ENCODE results near the gene PGA3. TPM values are rescaled to one million over a fixed set of nuclear protein-coding genes. Genes with fewer than 3 reads are reported as not detected.

The PGA3 gene
- total RNA-seq, 2 donors from 2014 or later = 0.33 to 0.55 TPM

DNA sequence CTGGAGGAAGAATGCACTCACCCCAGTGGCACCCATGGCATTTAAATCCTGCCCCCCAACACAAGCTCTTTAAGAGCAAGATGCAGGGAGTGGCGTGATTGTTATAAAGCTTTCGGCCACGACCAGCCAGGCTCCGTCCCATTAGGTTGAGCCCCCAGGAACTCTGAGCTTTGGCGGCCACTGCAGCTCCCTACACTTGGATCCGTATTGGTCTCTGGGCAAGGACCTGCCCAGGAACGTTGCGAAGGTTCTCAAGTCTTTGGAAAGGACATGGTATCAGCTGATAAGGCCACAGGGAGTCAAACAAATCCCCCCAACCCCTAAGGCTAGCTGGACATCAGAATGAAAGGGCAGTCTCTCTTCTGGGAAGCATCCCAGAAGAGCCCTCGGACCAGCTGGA is 32.7 kb upstream of the PGA3 start:
- no peaks in the 10 kb centered on the region for H3K27me3 ChIP-seq
- H3K9me3 ChIP-seq = no peaks in the 10 kb centered on the region
- H3K4me1 ChIP-seq = no peaks in the 10 kb centered on the region
- H3K36me3 ChIP-seq = no peaks in the 10 kb centered on the region
- no peak for DNase-seq (ENCODE audit: low spot score)
- TF ChIP-seq, protein P1, sequence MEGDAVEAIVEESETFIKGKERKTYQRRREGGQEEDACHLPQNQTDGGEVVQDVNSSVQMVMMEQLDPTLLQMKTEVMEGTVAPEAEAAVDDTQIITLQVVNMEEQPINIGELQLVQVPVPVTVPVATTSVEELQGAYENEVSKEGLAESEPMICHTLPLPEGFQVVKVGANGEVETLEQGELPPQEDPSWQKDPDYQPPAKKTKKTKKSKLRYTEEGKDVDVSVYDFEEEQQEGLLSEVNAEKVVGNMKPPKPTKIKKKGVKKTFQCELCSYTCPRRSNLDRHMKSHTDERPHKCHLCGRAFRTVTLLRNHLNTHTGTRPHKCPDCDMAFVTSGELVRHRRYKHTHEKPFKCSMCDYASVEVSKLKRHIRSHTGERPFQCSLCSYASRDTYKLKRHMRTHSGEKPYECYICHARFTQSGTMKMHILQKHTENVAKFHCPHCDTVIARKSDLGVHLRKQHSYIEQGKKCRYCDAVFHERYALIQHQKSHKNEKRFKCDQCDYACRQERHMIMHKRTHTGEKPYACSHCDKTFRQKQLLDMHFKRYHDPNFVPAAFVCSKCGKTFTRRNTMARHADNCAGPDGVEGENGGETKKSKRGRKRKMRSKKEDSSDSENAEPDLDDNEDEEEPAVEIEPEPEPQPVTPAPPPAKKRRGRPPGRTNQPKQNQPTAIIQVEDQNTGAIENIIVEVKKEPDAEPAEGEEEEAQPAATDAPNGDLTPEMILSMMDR (IDR thresholded peaks at IDR 0.05) = no peak
- no peak overlapping the region for H3K4me3 ChIP-seq
- H3K27ac ChIP-seq = no peak overlapping the region

DNA sequence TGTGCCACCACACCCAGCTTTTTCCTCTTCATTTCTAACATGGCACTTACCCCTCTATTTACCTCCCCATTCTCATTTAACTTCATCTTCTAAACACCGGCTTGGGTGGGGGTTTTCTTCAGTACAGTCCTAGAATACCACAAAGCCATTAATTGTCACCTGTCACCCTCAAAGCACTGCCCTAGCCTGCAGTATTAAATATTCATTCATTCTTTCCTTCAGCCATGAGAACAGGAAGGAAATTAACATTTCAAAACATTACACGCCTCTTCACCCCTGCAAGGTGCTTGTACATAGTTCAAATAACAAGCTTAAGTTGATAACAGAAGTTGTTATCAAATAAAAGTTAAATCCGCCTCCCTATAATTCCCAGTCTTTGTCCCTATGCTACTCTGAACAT is 31.4 kb upstream of the PGA3 start:
- H3K4me3 ChIP-seq = no peak overlapping the region
- H3K27me3 ChIP-seq = no peaks in the 10 kb centered on the region
- H3K27ac ChIP-seq = no peak overlapping the region
- TF ChIP-seq, protein P1 (IDR thresholded peaks at IDR 0.05) = no peak
- no peaks in the 10 kb centered on the region for H3K4me1 ChIP-seq
- no peaks in the 10 kb centered on the region for H3K9me3 ChIP-seq
- no peaks in the 10 kb centered on the region for H3K36me3 ChIP-seq
- no peak for DNase-seq (ENCODE audit: low spot score)

DNA sequence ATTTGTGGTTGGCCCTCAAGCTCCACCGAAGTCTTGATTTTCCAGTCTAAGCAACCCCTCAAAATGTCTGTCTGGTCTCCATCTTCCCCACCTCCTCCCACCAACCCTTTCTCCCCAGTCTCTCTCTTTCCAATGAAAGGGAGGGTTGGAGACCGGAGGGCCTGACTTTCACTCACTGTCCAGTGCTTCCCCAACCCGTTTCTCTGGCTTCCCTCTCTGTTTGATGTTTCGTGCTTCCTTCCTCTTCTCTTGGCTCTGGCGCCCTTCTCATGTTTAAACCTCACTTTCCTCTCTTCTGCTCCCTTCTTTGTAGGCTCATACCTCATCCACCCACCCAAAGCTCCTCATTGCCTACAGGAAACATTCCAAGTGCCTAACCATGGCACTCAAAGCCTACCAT is 31.0 kb upstream of the PGA3 start:
- Histone ChIP-seq H3K4me3 (no peak overlapping the region), H3K36me3 (no peaks in the 10 kb centered on the region), H3K4me1 (no peaks in the 10 kb centered on the region), H3K27me3 (no peaks in the 10 kb centered on the region), H3K9me3 (no peaks in the 10 kb centered on the region), H3K27ac (no peak overlapping the region)
- TF ChIP-seq, protein P1 (IDR thresholded peaks at IDR 0.05) = no peak
- DNase-seq (ENCODE audit: low spot score) = no peak

DNA sequence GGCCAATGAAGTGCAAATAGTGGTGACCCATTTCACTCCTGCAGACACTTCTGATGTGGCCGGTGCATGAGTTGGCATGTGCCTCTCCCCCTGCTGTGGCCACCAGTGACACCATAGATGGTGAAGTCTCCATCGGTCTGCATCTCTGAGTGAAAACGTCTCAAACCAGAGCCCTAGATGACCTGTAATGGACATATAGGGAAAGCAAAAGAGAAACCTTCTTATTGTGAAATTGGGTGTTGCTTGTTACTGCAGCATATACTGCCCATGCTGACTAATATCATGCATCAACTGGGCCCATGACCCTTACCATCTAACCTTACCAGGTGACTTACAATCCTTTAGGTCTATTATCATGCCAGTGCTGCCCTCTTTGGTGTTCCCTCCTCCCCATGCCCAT is 30.4 kb upstream of the PGA3 start:
- Histone ChIP-seq H3K9me3 (no peaks in the 10 kb centered on the region), H3K36me3 (no peaks in the 10 kb centered on the region), H3K27me3 (no peaks in the 10 kb centered on the region), H3K27ac (no peak overlapping the region), H3K4me3 (no peak overlapping the region), H3K4me1 (no peaks in the 10 kb centered on the region)
- no peak for DNase-seq (ENCODE audit: low spot score)
- TF ChIP-seq, protein P1 (IDR thresholded peaks at IDR 0.05) = no peak

DNA sequence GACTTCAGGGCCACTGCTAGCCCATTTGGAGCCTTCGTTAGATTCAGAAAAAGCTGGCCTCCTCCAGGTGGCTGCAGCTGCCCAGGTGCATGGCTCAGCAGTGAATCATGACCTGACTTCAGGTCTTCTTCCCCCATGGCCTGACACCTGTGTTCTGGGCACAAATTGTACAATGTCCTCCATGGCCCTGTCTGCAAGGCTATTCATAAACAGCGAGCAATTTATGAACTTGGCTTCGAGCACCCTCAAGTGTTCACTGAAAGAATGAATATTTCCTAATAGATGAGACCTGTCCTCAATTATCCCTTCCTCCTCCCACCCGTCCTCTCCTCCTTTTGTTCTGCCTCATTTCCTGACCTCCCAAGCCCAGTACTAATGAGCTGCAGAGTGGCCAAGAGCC is 29.9 kb upstream of the PGA3 start:
- H3K27ac ChIP-seq = no peak overlapping the region
- TF ChIP-seq, protein P1 (IDR thresholded peaks at IDR 0.05) = no peak
- no peaks in the 10 kb centered on the region for H3K36me3 ChIP-seq
- H3K27me3 ChIP-seq = no peaks in the 10 kb centered on the region
- no peak overlapping the region for H3K4me3 ChIP-seq
- DNase-seq (ENCODE audit: low spot score) = no peak
- no peaks in the 10 kb centered on the region for H3K4me1 ChIP-seq
- H3K9me3 ChIP-seq = no peaks in the 10 kb centered on the region

DNA sequence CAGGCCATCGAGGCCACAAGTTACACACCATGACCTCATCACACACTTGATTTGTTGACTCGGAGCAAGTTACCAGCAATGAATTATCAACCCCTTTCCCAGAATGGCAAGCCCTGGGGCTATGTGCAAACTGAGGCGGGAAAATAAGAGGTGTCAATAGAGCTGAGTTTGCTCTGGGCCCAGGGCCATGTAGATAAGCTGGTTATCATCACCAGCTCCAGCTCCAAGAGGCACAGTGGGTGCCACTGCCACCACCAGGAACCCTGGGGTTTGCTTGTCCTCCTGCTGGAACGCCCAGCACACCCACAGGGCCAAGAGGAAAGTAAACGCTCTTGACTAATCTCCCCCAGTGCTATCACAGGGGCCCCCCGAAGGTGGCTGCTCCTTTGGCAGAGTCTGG is 29.0 kb upstream of the PGA3 start:
- TF ChIP-seq, protein P1 (IDR thresholded peaks at IDR 0.05) = no peak
- DNase-seq (ENCODE audit: low spot score) = no peak

More for the DNA sequence above, 29.0 kb upstream of the PGA3 start:
- Histone ChIP-seq H3K9me3 (no peaks in the 10 kb centered on the region), H3K4me3 (no peak overlapping the region), H3K27ac (no peak overlapping the region), H3K4me1 (no peaks in the 10 kb centered on the region), H3K36me3 (no peaks in the 10 kb centered on the region), H3K27me3 (no peaks in the 10 kb centered on the region)
